Chondrocyte (in vitro differentiated cells): ENCODE data around the gene PUS3. TPM values are rescaled to one million over a fixed set of nuclear protein-coding genes. Genes with fewer than 3 reads are reported as not detected.
"Not testable (repeated sequence)": the region's sequence is repeated elsewhere in the genome, so short reads cannot be mapped to it uniquely, and the experiment has no call there.

ENCODE experiments used
- DNase-seq: peaks from one replicate; pipeline ENCODE4 v3.0.0; 2021; ENCODE audit warnings: mixed read lengths, low spot score
- H3K27ac Mint-ChIP-seq: one replicate; pipeline ENCODE4 v1.8.0; 2021; ENCODE audit warnings: mild to moderate bottlenecking, moderate library complexity, mixed read lengths; ENCODE audit not compliant: unreplicated experiment
- H3K27me3 Mint-ChIP-seq: 2 replicates; pipeline ENCODE4 v1.8.0; 2021; ENCODE audit warnings: low read depth, mixed read lengths
- H3K36me3 Mint-ChIP-seq: 2 replicates; pipeline ENCODE4 v1.8.0; 2021; ENCODE audit warnings: low read depth, mixed read lengths
- H3K4me1 Mint-ChIP-seq: 2 replicates; pipeline ENCODE4 v1.8.0; 2021; ENCODE audit warnings: low read depth, mild to moderate bottlenecking, mixed read lengths
- H3K4me3 Mint-ChIP-seq: one replicate; pipeline ENCODE4 v1.8.0; 2021; ENCODE audit warnings: mild to moderate bottlenecking, moderate library complexity, mixed read lengths; ENCODE audit not compliant: unreplicated experiment
- H3K9me3 Mint-ChIP-seq: 2 replicates; pipeline ENCODE4 v1.8.0; 2021; ENCODE audit warnings: low read depth, mixed read lengths
- CTCF ChIP-seq: fragments of 200-600 bp; sonication (generic); IDR thresholded peaks from 2 replicates; pipeline ENCODE4 v1.5.0; 2021; ENCODE audit warnings: antibody characterized with exemption, mild to moderate bottlenecking, moderate library complexity
- total RNA-seq: library from RNA; stranded (reverse); gene quantifications from 3 replicates; pipeline ENCODE4 v1.2.1, GENCODE V29; 2021

PUS3 gene
- total RNA-seq, 1 donor from 2014 or later = 10.0 TPM

DNA sequence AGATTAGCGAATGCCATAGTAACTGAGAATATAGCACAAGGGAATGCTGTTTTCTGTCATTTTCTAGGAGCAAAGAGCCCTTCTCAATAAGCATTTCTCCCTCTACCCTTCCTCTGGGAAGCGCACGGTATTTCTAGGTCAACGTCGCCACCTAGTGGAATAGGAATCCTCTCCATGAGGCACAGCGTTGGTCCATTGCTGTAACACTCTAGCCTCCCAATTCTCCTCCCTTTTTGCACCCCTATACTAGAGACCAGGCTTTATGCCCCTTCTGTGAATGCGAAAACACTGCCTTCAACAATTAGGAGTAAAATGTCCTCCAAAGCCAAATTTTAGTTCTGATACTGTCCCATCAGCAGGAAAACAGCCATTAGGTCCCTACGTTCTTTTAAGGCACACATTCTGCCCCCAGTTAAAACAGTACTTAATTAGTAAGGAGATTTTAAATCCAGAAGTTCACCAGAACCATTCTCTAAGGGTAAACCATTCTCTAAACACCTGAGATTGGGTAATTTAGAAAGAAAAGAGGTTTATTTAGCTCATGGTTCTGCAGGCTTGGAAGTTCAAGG lies 28.4 kb downstream of the PUS3 start:
- no peak overlapping the region for H3K27ac Mint-ChIP-seq

DNA sequence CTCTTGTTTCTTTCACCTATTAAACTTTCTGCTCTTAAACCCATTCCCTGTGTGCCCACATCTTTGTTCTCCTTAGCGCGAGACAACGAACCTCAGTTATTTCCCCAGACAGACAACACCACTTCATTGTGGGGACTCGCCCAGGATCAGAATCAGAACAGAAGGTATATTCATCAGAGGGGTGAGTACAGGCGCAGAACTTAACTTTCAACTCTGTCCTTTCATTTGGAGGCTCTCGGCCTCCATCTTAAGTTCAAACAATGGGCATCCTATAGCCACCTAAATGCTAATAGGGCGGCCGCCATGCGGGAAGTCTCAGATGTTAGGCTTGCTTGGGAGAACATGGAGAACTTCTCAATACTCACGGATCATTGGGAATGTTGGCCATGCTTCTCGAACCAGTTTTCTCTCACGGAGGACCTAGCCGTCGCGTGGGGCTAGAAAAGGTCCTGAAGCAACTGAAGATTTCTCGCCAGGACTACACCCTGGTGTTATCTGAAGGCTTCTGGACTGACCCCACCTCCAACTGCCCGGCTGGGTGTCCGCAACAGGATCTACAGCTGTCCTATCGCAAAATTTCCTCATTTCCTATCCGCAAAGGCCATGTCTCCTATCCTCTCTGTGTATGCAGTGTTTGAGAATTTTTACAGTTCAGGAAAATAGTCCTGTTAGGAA lies 29.0 kb downstream of the PUS3 start:
- no peaks in the 10 kb centered on the region for H3K9me3 Mint-ChIP-seq
- peaks cover 20% of the 10 kb centered on the region for H3K27me3 Mint-ChIP-seq

More for the DNA sequence above, 28.4 kb downstream of the PUS3 start:
- DNase-seq = no peak
- peaks cover 5% of the 10 kb centered on the region for H3K4me1 Mint-ChIP-seq
- peak; percentile 86 for TF ChIP-seq CTCF
- H3K27me3 Mint-ChIP-seq = peaks cover 13% of the 10 kb centered on the region
- H3K9me3 Mint-ChIP-seq = no peaks in the 10 kb centered on the region
- H3K36me3 Mint-ChIP-seq = no peaks in the 10 kb centered on the region
- H3K4me3 Mint-ChIP-seq = peak overlapping the region; percentile 53

DNA sequence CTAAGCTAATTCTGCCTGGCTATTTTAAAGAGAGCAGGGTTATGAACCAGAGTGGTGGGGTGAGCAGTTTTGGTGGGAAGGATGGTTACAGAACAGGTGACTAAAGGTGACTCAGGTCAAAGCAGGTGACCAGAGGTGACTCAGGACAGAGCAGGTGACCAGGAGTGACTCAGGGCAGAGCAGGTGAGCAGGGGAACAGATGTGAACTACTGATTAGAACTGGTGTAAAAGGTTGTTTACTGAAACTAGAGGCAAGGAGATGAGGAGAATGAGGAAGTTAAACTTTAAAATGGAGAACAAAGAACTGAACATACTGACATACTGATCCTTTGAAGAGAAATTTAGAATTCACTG lies 30.9 kb downstream of the PUS3 start:
- Mint-ChIP-seq H3K27me3 (peaks cover 14% of the 10 kb centered on the region), H3K9me3 (no peaks in the 10 kb centered on the region), H3K27ac (no peak overlapping the region), H3K36me3 (no peaks in the 10 kb centered on the region), H3K4me3 (no peak overlapping the region), H3K4me1 (peaks cover 5% of the 10 kb centered on the region)
- DNase-seq = no peak
- TF ChIP-seq CTCF = no peak

More for the DNA sequence above, 29.0 kb downstream of the PUS3 start:
- H3K4me3 Mint-ChIP-seq = peak overlapping the region; percentile 53
- TF ChIP-seq CTCF = no peak
- no peaks in the 10 kb centered on the region for H3K36me3 Mint-ChIP-seq
- peak overlapping the region; percentile 12 for H3K27ac Mint-ChIP-seq
- H3K4me1 Mint-ChIP-seq = peaks cover 5% of the 10 kb centered on the region
- DNase-seq = no peak

DNA sequence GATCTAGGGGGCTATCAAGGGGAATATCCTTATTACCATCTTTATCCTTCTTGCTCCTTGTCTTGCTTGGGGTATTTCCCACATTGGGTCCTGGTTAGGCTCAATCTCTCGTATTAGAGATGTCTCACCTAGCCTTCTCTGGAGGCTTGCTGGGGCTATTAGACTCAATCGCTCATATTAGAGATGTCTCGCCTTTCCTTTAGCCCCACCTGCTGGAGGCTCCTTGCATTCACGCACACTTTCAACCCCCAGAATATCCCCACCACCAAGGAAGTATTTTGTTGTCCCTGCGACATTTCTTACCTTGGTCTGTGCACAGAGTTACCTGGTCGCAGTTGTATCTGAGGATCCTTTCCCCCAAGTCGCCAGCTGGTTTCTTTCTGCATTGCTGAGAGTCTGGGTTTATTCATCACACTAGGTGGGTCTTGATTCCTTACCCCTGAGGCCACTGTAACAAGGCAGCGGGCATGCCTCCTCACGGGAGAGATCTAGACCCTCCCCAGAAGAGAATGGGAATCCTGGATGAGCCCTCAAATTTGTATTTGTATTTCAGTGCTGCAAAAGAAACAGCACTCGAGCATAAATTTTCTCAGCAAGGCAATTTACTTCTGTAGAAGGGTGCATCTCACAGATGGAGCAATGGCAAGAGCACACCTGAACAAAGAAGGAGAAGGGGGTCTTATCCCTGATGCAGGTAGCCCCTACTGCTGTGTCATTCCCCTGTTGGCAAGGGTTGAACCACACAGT lies 31.4 kb downstream of the PUS3 start:
- H3K4me1 Mint-ChIP-seq = peaks cover 5% of the 10 kb centered on the region
- no peaks in the 10 kb centered on the region for H3K36me3 Mint-ChIP-seq
- H3K27ac Mint-ChIP-seq = no peak overlapping the region
- no peaks in the 10 kb centered on the region for H3K9me3 Mint-ChIP-seq
- H3K27me3 Mint-ChIP-seq = peaks cover 13% of the 10 kb centered on the region
- peak; percentile 79 for TF ChIP-seq CTCF
- H3K4me3 Mint-ChIP-seq = no peak overlapping the region
- no peak for DNase-seq

DNA sequence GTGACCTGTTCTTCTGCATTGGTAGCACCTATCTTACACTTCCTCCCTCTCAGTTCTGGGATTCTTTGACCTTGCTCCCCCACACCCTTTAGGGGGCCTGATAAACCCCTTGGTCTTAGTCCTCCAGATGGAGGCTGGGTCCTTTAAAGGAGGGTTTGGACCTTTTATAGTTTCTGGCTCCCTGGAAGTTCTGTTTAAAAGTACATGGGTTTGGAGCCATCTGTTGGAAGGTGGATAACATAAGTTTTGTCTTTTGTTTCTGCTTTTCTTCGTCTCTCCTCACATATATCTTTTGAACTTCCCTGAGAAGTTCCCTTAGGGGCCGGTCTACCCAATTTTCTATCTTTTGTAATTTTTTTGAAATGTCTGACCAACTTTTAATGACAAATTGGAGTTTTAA lies 33.5 kb downstream of the PUS3 start:
- no peaks in the 10 kb centered on the region for H3K9me3 Mint-ChIP-seq
- TF ChIP-seq CTCF = peak; percentile 35
- peaks cover 3% of the 10 kb centered on the region for H3K4me1 Mint-ChIP-seq
- H3K27me3 Mint-ChIP-seq = peaks cover 14% of the 10 kb centered on the region
- H3K27ac Mint-ChIP-seq = no peak overlapping the region
- H3K4me3 Mint-ChIP-seq = no peak overlapping the region
- H3K36me3 Mint-ChIP-seq = no peaks in the 10 kb centered on the region
- DNase-seq = no peak

DNA sequence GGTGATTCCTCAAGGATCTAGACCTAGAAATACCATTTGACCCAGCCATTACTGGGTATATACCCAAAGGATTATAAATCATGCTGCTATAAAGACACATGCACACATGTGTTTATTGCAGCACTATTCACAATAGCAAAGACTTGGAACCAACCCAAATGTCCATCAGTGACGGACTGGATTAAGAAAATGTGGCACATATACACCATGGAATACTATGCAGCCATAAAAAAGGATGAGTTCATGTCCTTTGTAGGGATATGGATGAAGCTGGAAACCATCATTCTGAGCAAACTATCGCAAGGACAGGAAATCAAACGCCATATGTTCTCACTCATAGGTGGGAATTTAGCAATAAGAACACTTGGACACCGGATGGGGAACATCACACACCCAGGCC lies 37.7 kb downstream of the PUS3 start:
- not testable (repeated sequence) for H3K27ac Mint-ChIP-seq, H3K4me3 Mint-ChIP-seq, H3K36me3 Mint-ChIP-seq, H3K9me3 Mint-ChIP-seq, DNase-seq, H3K4me1 Mint-ChIP-seq
- H3K27me3 Mint-ChIP-seq = peaks cover 19% of the 10 kb centered on the region

- Mint-ChIP-seq H3K9me3 (peaks cover 18% of the 10 kb centered on the region), H3K27me3 (peaks cover 26% of the 10 kb centered on the region)
- not testable (repeated sequence) for DNase-seq, H3K27ac Mint-ChIP-seq, H3K4me1 Mint-ChIP-seq, H3K36me3 Mint-ChIP-seq, H3K4me3 Mint-ChIP-seq
These were observed 40.2 kb downstream of the PUS3 start for GRCh38 chr11:125862786-125863185.

DNA sequence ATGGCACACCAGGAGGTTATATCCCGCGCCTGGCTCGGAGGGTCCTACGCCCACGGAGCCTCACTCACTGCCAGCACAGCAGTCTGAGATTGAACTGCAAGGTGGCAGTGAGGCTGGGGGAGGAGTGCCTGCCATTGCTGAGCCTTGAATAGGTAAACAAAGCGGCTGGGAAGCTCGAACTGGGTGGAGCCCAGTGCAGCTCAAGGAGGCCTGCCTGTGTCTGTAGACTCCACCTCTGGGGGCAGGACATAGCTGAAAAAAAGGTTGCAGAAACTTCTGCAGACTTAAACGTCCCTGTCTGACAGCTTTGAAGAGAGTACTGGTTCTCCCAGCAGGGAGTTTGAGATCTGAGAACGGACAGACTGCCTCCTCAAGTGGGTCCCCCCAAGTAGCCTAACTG lies 45.3 kb downstream of the PUS3 start:
- H3K4me3 Mint-ChIP-seq, DNase-seq, H3K36me3 Mint-ChIP-seq, H3K4me1 Mint-ChIP-seq, H3K27ac Mint-ChIP-seq: not testable (repeated sequence)
- peaks cover 47% of the 10 kb centered on the region for H3K27me3 Mint-ChIP-seq
- H3K9me3 Mint-ChIP-seq = peaks cover 27% of the 10 kb centered on the region
